Ammon's horn (tissue), 1 donor: Measurements from ENCODE around the gene NR2F2.

Experiments used
- DNase-seq: peaks from one replicate; pipeline ENCODE4 v3.0.0-alpha.2; 2016; ENCODE audit warnings: low spot score

NR2F2 gene

GRCh38 chr15:96353930-96354730 is 23.6 kb downstream of the NR2F2 start:
- no peak for DNase-seq

GRCh38 chr15:96354731-96355567 is 24.4 kb downstream of the NR2F2 start:
- DNase-seq: no peak

- DNase-seq: no peak
Measured at GRCh38 chr15:96355568-96356187, 25.2 kb downstream of the NR2F2 start.

DNA sequence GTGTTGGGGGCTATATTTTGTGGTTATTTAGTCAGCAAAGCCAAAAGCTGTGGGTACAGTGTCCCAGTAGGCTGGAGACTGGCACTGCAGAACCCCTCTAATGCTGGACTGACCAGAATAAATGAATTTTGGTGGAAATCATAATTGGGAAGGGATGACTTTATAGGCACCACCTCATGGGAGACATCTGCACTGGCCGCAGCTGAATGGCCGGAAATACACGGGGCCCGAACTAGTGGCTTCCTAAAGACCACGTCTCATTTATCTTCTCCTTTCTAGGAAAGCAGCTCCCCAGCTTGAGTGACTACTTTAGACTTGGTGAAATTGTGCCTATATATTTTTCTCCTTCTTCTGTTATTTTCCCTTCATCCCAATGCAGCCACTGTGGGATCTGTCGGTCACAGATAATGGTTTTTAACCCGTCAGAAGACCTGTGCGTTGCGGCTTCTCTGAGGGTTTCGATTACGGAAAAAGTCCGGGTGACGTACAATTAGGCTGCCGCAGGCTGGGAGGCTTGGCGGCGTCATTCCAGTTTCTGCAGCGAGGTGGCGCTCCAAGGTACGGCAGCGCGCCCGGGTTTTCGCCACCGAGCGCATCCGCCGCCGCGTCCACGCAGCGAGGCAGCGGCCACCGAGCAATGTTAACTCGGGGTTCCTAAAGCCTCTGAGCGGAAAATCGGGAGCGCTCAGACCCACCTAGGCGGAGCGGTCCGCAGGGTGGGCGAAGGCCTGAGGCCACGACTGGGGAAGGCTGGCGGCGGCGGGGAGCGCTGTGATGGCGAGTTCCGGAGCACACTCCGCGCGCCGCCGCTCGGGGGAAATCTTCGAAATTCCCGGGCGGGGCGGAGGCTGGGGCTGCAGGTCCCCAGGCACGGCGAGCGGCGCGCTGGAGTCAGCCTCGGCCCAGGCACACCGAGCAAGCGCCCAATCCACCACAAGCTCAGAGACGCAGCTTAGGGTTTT is 26.3 kb downstream of the NR2F2 start:
- DNase-seq: peak; percentile 74

GRCh38 chr15:96358001-96358801 is 27.7 kb downstream of the NR2F2 start:
- no peak for DNase-seq

DNA sequence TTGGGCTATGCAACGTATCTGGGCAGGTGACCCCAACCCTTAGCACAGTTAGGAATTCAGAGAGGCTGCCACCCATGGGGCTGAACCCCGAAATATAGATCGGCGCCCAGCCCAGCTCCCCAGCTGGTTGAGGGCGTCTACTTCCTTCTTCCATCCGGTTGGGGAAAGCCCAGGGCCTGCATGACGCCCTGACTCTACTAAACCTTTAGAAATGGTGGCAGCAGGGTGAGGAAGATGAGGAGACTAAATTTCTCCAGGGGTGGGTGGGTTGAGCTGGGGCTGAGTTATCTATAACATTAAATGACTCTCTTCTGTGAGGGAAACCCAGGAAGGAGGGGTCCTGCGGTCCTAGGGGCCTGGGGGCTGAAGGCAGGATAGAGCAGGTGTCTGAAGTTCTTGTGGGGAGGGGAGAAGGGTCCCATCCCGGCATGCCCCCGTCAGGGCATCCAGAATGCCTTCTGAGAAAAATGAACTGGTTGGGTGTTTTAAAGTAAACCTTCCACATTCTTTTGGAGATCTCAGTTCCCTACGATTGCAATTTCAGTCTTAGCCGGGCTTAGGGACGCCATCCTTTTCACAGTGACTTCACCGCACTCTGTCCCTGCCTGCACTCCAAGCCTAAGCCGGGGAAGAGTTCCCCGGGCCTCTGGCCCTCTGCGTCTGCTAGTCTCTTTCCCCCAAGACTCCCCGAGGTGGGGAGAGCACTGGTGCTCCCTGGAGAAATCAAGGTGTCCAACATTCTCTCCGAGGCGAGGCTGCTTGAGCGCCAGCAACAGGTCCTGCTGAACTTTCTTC is 28.5 kb downstream of the NR2F2 start:
- no peak for DNase-seq

GRCh38 chr15:96359616-96360521 is 29.4 kb downstream of the NR2F2 start:
- no peak for DNase-seq

DNA sequence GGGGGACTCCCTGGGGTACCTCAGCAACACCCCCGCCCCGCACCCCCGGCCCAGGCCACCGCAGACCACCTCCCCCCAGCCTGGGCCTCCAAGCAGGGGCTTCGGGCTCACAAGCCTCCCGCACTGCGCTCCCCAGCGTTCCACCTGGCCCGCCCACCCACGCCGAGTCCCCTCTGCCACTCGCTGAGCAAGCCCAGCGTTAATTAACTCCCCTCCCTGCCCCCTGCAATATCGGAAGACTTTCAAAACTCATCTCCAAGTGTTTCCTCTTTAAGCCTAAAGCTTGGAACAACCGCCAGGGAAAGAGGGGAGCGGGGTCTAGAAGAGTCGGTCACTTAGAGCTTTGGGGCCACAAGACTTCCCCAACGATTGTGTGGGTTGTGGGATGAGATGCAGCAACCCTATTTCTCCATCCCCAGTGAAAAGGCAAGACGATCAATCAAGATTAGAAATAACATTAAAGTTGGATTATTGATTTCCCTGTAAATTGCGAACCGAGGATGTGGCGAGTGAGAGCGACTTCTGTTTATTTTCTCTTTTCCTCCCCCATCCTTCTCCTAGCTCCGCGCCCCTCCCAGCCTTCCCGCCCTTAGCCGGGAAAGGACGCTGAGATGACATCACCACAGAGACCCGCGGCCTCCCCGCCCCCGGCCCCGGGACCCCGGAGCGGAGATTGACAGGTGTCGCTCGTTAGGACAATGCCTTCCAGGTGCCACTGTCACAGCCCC is 30.2 kb downstream of the NR2F2 start:
- no peak for DNase-seq

GRCh38 chr15:96361309-96362010 is 31.0 kb downstream of the NR2F2 start:
- DNase-seq: no peak

GRCh38 chr15:96362011-96362754 is 31.7 kb downstream of the NR2F2 start:
- DNase-seq: no peak

DNA sequence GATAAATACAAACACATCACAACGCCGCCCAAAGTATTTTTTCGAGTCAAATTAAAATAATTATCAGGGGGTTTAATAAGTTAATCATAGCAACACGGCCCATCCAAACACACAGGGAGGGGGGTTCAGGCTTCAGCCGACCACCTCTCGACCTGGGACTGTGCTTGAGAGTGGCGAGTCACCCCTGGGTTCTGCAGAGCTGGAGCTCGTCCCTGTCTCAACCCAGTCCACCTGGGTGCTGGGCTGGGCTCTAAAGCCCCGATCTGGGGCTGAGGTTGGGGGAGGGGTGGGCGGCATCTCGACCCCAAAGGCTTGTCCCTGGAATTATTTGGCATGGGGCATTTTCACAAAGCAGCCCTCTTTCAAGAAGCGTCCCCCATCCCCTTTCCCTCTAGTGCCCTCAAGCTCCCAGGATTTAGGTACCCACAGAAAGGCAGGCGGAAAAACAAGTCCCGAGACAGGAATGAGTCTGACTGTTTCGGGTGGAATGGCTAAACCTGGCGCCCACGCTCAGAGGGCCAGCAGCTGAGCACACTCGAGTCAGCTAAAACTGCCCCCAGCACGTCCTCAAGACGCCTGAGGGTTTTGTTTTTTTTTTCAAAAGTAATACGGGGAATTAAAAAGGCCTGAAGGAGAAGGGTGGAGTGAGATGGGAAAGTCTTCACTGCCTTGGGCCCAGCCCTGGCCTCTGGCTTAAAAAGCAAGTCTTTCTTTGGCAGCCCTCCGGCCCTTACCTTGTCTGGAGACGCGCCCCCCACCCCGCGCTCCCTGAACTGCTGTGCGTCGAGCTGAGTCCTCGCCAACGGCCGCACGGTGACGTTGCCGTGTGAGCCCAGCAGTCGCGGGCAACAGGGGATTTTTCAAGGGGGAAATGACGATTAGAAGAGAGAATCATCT is 32.5 kb downstream of the NR2F2 start:
- no peak for DNase-seq

GRCh38 chr15:96363707-96364106 is 33.2 kb downstream of the NR2F2 start:
- no peak for DNase-seq

DNA sequence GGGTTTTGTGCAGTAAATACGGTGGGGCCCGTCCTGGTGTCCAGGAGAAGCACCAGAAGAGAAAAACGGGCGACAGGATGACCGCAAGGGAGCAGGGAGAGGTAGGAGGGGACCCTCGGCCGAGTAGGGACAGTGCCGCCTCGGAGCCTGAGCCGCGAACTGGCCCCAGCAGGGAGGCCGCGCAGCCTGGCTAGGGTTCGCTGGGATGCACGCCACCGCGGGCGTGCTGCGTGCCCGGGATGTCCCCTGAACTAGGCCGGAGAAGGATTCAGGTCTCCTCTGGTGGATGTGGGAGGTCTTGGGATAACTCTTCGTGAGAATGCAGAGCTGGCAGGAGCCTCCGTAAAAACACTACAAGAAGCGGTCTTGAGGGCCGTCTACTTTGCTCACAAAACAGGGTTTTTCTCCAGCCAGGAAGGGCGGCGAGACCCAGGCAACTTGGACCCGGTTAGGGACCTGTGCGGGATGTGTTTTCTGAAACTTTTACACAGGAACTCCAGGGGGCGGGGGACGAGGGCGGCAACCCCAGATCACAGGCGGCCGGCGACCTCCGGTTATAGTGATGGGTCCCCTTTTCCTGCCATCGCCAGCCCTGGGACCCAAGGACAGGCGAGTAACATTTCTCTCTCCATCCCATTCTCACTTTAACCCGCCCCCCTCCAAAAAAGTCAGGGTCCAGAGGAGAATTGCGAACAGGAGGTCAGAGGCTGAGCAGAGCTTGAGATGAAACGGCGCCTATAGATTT is 35.5 kb downstream of the NR2F2 start:
- no peak for DNase-seq

DNA sequence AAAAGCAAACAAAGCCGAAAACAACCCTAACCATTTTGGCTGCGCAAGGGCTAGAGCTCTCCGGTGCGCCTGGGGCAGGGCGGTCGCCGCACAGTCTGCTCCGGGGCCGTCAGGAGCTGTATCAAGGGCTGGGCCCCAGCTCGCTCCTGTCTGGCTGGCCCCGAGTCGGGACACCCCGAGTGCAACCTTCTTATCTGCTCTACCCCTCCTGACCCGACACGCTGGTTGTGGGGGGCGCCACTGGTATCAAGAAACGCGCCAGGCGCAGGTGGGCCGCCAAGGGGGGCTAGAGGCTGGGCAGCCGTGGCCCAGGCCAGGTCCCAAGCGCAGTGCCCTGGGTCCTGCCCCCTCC is 36.0 kb downstream of the NR2F2 start:
- no peak for DNase-seq
